ENCODE results near the gene MYBPHL. TPM values are rescaled to one million over a fixed set of nuclear protein-coding genes. Genes with fewer than 3 reads are reported as not detected.

Gene MYBPHL
- total and polyA plus RNA-seq, 2 of the 13 experiments (the other 11 are each of a cell fraction or from before 2014, with no cell fraction given), result 3.7 to 3.8 TPM

DNA sequence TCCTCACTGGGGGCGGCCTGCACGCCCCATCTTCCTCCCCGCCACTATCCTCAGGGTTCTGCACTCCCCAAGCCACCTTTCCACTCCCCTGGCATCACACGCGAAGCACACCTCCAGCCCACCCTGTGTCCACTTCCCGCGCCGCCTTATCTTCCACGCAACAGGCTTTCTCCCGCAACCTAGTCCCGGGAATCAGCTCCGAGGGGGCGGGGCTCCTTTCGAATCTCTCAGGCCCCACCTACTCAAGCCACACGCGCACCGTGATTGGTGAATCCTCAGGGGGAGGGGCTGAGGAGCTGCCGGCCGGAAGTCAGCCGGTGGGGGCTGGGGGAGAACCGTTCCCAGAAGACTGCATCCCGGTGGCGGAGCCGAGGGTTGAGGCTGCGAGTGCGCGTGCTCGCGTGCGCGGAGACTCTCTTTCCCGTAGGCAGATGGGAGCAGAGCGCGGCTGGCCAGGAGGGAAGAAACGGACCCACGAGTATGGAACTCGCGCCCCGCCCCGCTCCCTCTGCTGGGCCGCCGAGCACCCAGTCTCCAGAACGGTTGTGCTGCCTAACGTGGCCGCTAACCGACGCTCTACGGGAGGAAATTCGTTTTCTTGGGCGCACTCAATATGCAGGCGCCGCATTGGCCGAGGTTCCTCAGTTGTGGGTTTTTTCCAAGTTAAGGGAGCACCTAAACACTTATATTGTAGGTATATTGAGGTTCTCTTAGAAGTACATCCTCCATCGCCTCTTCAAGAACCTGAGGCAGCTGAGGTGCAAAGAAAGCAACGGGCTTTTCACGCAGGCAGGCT lies 23.7 kb downstream of the MYBPHL start, which contains the start of gene PSRC1 (continued):
- TF ChIP-seq ZNF672 (CRISPR knock-in tag; IDR thresholded peaks at IDR 0.05), result no peak
- TF ChIP-seq, protein P1, sequence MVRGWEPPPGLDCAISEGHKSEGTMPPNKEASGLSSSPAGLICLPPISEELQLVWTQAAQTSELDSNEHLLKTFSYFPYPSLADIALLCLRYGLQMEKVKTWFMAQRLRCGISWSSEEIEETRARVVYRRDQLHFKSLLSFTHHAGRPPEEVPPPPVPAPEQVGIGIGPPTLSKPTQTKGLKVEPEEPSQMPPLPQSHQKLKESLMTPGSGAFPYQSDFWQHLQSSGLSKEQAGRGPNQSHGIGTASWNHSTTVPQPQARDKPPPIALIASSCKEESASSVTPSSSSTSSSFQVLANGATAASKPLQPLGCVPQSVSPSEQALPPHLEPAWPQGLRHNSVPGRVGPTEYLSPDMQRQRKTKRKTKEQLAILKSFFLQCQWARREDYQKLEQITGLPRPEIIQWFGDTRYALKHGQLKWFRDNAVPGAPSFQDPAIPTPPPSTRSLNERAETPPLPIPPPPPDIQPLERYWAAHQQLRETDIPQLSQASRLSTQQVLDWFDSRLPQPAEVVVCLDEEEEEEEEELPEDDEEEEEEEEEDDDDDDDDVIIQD (CRISPR knock-in tag; IDR thresholded peaks at IDR 0.05; ENCODE audit: low read depth), result peak; percentile 76
- no peak for TF ChIP-seq ZNF737 (CRISPR knock-in tag; IDR thresholded peaks at IDR 0.05; ENCODE audit: borderline replicate concordance)
- no peak for TF ChIP-seq HOXD1 (CRISPR knock-in tag; IDR thresholded peaks at IDR 0.05)
- TF ChIP-seq RBAK (CRISPR knock-in tag; IDR thresholded peaks at IDR 0.05), result no peak
- TF ChIP-seq ZNF709 (CRISPR knock-in tag; IDR thresholded peaks at IDR 0.05), result no peak; the same call in 1 of the 2 replicates
- TF ChIP-seq KLF12 (CRISPR knock-in tag; IDR thresholded peaks at IDR 0.05; ENCODE audit: borderline replicate concordance), result peak; percentile 65; the same call in 1 of the 2 replicates
- TF ChIP-seq, protein P2, sequence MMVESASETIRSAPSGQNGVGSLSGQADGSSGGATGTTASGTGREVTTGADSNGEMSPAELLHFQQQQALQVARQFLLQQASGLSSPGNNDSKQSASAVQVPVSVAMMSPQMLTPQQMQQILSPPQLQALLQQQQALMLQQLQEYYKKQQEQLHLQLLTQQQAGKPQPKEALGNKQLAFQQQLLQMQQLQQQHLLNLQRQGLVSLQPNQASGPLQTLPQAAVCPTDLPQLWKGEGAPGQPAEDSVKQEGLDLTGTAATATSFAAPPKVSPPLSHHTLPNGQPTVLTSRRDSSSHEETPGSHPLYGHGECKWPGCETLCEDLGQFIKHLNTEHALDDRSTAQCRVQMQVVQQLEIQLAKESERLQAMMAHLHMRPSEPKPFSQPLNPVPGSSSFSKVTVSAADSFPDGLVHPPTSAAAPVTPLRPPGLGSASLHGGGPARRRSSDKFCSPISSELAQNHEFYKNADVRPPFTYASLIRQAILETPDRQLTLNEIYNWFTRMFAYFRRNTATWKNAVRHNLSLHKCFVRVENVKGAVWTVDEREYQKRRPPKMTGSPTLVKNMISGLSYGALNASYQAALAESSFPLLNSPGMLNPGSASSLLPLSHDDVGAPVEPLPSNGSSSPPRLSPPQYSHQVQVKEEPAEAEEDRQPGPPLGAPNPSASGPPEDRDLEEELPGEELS (CRISPR knock-in tag; IDR thresholded peaks at IDR 0.05), result 0 out of 2 replicates have a peak, but pooled peaks have one; percentile 49
- peak; percentile 86; the same call in 1 of the 2 replicates for TF ChIP-seq ZNF788 (CRISPR knock-in tag; IDR thresholded peaks at IDR 0.05; ENCODE audit: borderline replicate concordance)
- no peak for TF ChIP-seq ZNF224 (CRISPR knock-in tag; IDR thresholded peaks at IDR 0.05)
- TF ChIP-seq YEATS4 (CRISPR knock-in tag; IDR thresholded peaks at IDR 0.05; ENCODE audit: borderline replicate concordance), result peak; percentile 82; the same call in 1 of the 2 replicates
- TF ChIP-seq, protein P3, sequence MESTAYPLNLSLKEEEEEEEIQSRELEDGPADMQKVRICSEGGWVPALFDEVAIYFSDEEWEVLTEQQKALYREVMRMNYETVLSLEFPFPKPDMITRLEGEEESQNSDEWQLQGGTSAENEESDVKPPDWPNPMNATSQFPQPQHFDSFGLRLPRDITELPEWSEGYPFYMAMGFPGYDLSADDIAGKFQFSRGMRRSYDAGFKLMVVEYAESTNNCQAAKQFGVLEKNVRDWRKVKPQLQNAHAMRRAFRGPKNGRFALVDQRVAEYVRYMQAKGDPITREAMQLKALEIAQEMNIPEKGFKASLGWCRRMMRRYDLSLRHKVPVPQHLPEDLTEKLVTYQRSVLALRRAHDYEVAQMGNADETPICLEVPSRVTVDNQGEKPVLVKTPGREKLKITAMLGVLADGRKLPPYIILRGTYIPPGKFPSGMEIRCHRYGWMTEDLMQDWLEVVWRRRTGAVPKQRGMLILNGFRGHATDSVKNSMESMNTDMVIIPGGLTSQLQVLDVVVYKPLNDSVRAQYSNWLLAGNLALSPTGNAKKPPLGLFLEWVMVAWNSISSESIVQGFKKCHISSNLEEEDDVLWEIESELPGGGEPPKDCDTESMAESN (CRISPR knock-in tag; conservative IDR thresholded peaks at IDR 0.05), result no peak; the same call in 1 of the 2 replicates
- no peak for TF ChIP-seq RELA (CRISPR knock-in tag; IDR thresholded peaks at IDR 0.05)
- TF ChIP-seq ZNF839 (CRISPR knock-in tag; IDR thresholded peaks at IDR 0.05; ENCODE audit: borderline replicate concordance), result no peak
- no peak for TF ChIP-seq ZNF841 (CRISPR knock-in tag; IDR thresholded peaks at IDR 0.05; ENCODE audit: borderline replicate concordance)
- TF ChIP-seq TP53 (CRISPR knock-in tag; conservative IDR thresholded peaks at IDR 0.05), result no peak
- no peak for TF ChIP-seq NONO (IDR thresholded peaks at IDR 0.05)
- TF ChIP-seq NONO (CRISPR knock-in tag; conservative IDR thresholded peaks at IDR 0.05), result peak; percentile 63; the same call in 1 of the 2 replicates
- TF ChIP-seq TAF1 (CRISPR knock-in tag; IDR thresholded peaks at IDR 0.05), result peak; percentile 88
- no peak for TF ChIP-seq ZNF510 (CRISPR knock-in tag; IDR thresholded peaks at IDR 0.05; ENCODE audit: low read depth)
- no peak for TF ChIP-seq FLYWCH1 (CRISPR knock-in tag; IDR thresholded peaks at IDR 0.05)
- TF ChIP-seq, protein P4, sequence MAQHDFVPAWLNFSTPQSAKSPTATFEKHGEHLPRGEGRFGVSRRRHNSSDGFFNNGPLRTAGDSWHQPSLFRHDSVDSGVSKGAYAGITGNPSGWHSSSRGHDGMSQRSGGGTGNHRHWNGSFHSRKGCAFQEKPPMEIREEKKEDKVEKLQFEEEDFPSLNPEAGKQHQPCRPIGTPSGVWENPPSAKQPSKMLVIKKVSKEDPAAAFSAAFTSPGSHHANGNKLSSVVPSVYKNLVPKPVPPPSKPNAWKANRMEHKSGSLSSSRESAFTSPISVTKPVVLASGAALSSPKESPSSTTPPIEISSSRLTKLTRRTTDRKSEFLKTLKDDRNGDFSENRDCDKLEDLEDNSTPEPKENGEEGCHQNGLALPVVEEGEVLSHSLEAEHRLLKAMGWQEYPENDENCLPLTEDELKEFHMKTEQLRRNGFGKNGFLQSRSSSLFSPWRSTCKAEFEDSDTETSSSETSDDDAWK (CRISPR knock-in tag; IDR thresholded peaks at IDR 0.05), result no peak
- TF ChIP-seq RXRB (CRISPR knock-in tag; IDR thresholded peaks at IDR 0.05; ENCODE audit: borderline replicate concordance), result peak; percentile 69; the same call in 1 of the 2 replicates
- no peak; the same call in 1 of the 2 replicates for TF ChIP-seq NAIF1 (CRISPR knock-in tag; IDR thresholded peaks at IDR 0.05; ENCODE audit: borderline replicate concordance)
- TF ChIP-seq ARNT (IDR thresholded peaks at IDR 0.05), result no peak
